Karpas-422 (cell line): ENCODE measurements around the gene CFAP43. TPM values are rescaled to one million over a fixed set of nuclear protein-coding genes. Genes with fewer than 3 reads are reported as not detected.

Experiments
- DNase-seq: peaks from one replicate; pipeline ENCODE4 v3.0.0-alpha.2; 2015
- H2AFZ ChIP-seq: fragments of 200-600 bp; sonication (generic); 2 replicates; pipeline ENCODE4 v1.6.1; 2014; ENCODE audit warnings: antibody characterized with exemption, low read length, mixed read lengths
- H3K27ac ChIP-seq: fragments of 200-600 bp; sonication (generic); 2 replicates; pipeline ENCODE4 v1.5.1; 2014; ENCODE audit warnings: mild to moderate bottlenecking, low read length, moderate library complexity
- H3K27me3 ChIP-seq: fragments of 200-600 bp; sonication (generic); 2 replicates; pipeline ENCODE4 v1.6.1; 2014; ENCODE audit warnings: low read length, mixed read lengths
- H3K36me3 ChIP-seq: fragments of 200-600 bp; sonication (generic); 2 replicates; pipeline ENCODE4 v1.6.1; 2014; ENCODE audit warnings: low read length, mixed read lengths; ENCODE audit not compliant: insufficient read depth
- H3K4me1 ChIP-seq: fragments of 200-600 bp; sonication (generic); 2 replicates; pipeline ENCODE4 v1.6.1; 2014; ENCODE audit warnings: mild to moderate bottlenecking, low read length, mixed read lengths
- H3K4me2 ChIP-seq: fragments of 200-600 bp; sonication (generic); 2 replicates; pipeline ENCODE4 v1.6.1; 2014; ENCODE audit warnings: low read length, low read depth, mild to moderate bottlenecking; ENCODE audit not compliant: poor library complexity, severe bottlenecking
- H3K4me3 ChIP-seq: fragments of 200-600 bp; sonication (generic); 2 replicates; pipeline ENCODE4 v1.5.1; 2014; ENCODE audit warnings: mild to moderate bottlenecking, antibody characterized with exemption, low read length, mixed read lengths
- H3K79me2 ChIP-seq: fragments of 200-600 bp; sonication (generic); 2 replicates; pipeline ENCODE4 v1.6.1; 2014; ENCODE audit warnings: mild to moderate bottlenecking, low read length, mixed read lengths
- H3K9ac ChIP-seq: fragments of 200-600 bp; sonication (generic); 2 replicates; pipeline ENCODE4 v1.6.0; 2014; ENCODE audit warnings: low read length
- H3K9me2 ChIP-seq: fragments of 200-600 bp; sonication (generic), shearing (Covaris generic); replicated peaks from 2 replicates; pipeline ENCODE4 v1.6.0; 2014; ENCODE audit warnings: mild to moderate bottlenecking, low read length, moderate library complexity; ENCODE audit not compliant: insufficient read depth
- H3K9me3 ChIP-seq: fragments of 300-700, 200-600 bp; sonication (generic); 2 replicates; pipeline ENCODE4 v1.6.1; 2014; ENCODE audit warnings: low read length, mixed read lengths
- H4K20me1 ChIP-seq: fragments of 200-600 bp; sonication (generic); 2 replicates; pipeline ENCODE4 v1.6.1; 2014; ENCODE audit warnings: mild to moderate bottlenecking, antibody characterized with exemption, low read length, low read depth; ENCODE audit not compliant: insufficient read depth
- total RNA-seq: library from RNA; depleted of rRNA; stranded (reverse); fragments of >200 nt; shearing (Covaris generic); gene quantifications from 2 replicates; pipeline ENCODE4 v1.2.3, GENCODE V29; 2014; ENCODE audit warnings: low replicate concordance

CFAP43 gene
- total RNA-seq, 1 experiment from 2014 or later = 0.07 TPM

DNA sequence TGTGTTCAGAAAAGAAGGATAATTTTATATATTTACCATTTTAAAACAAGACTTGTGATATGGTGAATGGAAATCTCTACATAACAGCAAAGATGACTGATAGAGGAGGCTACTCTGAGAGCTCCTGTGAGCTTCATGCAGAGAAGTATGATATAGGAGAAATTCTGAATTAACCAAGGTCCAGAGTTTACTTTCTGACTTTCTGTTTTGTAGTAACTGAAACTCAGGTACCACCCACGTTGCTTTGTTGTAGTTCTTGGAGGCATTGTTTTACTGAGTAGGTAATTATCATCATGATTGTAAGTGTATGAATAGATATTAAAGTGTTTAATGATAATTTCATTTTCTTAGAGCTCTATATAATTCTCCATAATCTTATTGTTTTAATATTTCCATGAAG, 128.2 kb downstream of the CFAP43 start:
- Histone ChIP-seq H3K36me3 (no peaks in the 10 kb centered on the region), H3K9me2 (no peaks in the 10 kb centered on the region), H3K9ac (no peak overlapping the region), H4K20me1 (no peaks in the 10 kb centered on the region), H3K79me2 (no peaks in the 10 kb centered on the region), H3K27ac (no peak overlapping the region), H3K27me3 (no peaks in the 10 kb centered on the region), H3K4me1 (no peaks in the 10 kb centered on the region), H3K9me3 (no peaks in the 10 kb centered on the region), H3K4me2 (no peak overlapping the region), H2AFZ (no peak overlapping the region), H3K4me3 (no peak overlapping the region)
- no peak for DNase-seq

DNA sequence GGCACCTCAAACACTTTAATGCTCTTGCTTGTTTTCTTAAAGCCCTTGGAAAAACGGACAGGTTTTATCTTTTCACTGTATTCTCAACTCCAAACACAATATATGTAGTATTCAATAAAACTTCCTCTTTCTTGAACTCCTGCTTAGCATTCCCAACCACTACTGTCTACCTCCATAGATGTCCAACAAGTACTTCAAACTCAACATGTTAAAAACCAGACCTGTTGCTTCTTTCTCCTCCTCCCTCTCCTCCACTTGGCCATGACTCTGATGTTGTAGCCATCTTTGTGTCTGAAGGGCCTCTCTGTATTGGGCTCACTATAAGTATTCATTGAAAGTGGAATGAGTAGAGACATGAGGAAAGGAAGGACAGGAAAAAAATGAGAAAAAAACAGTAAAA, 130.3 kb downstream of the CFAP43 start:
- Histone ChIP-seq H3K27me3 (no peaks in the 10 kb centered on the region), H3K4me2 (no peak overlapping the region), H3K79me2 (no peaks in the 10 kb centered on the region), H3K9ac (no peak overlapping the region), H4K20me1 (no peaks in the 10 kb centered on the region), H2AFZ (no peak overlapping the region), H3K36me3 (no peaks in the 10 kb centered on the region), H3K9me3 (0 out of 2 replicates have a peak, but pooled peaks cover 3% of the 10 kb centered on the region), H3K4me1 (no peaks in the 10 kb centered on the region), H3K9me2 (no peaks in the 10 kb centered on the region), H3K4me3 (no peak overlapping the region), H3K27ac (no peak overlapping the region)
- DNase-seq = no peak

DNA sequence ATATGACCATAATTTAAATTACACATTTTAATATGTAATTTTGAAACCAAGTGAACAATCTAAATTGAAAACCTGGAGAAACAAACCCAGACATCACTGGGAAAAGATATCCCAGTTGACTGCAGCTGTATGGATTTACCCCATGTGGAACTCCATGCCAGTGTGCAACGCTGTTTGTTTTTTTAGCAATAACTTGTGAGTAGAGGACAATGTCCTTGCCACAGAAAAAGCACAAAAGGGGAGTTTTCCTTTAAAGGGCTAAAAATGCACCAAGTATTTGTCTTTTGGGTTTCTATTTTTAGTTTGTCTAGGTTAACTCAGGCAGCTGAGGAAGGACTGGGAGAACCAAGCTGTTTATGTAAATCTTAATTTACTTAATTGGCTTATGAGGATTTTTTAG, 131.4 kb downstream of the CFAP43 start:
- Histone ChIP-seq H3K36me3 (no peaks in the 10 kb centered on the region), H3K9me3 (0 out of 2 replicates have a peak, but pooled peaks cover 4% of the 10 kb centered on the region), H3K27me3 (no peaks in the 10 kb centered on the region), H3K79me2 (no peaks in the 10 kb centered on the region), H3K27ac (no peak overlapping the region), H2AFZ (no peak overlapping the region), H4K20me1 (no peaks in the 10 kb centered on the region), H3K4me1 (no peaks in the 10 kb centered on the region), H3K9me2 (no peaks in the 10 kb centered on the region), H3K4me3 (no peak overlapping the region), H3K9ac (no peak overlapping the region), H3K4me2 (no peak overlapping the region)
- no peak for DNase-seq

DNA sequence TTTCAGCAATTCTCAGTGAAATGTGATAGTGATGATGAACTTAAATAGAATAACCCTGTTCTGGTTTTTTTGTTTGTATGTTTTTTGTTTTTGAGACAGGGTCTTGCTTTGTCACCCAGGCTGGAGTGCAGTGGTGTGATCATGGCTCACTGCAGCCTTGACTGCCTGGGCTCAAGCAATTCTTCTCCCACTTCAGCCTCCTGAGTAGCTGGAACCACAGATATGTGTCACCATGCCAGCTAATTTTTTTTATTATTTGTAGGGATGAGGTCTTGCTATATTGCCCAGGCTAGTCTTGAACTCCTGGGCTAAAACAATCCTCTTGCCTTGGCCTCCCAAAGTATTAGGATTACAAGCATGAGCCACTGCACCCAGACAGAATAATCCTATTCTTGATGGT, 132.2 kb downstream of the CFAP43 start:
- no peak for DNase-seq
- H3K27me3 ChIP-seq = no peaks in the 10 kb centered on the region
- H3K9me2 ChIP-seq = no peaks in the 10 kb centered on the region
- no peak overlapping the region for H3K27ac ChIP-seq
- H3K9ac ChIP-seq = no peak overlapping the region
- no peak overlapping the region for H3K4me3 ChIP-seq
- H3K79me2 ChIP-seq = no peaks in the 10 kb centered on the region
- H3K4me1 ChIP-seq = no peaks in the 10 kb centered on the region
- no peak overlapping the region for H3K4me2 ChIP-seq
- no peaks in the 10 kb centered on the region for H3K36me3 ChIP-seq
- no peaks in the 10 kb centered on the region for H4K20me1 ChIP-seq
- 0 out of 2 replicates have a peak, but pooled peaks cover 4% of the 10 kb centered on the region for H3K9me3 ChIP-seq
- H2AFZ ChIP-seq = no peak overlapping the region

DNA sequence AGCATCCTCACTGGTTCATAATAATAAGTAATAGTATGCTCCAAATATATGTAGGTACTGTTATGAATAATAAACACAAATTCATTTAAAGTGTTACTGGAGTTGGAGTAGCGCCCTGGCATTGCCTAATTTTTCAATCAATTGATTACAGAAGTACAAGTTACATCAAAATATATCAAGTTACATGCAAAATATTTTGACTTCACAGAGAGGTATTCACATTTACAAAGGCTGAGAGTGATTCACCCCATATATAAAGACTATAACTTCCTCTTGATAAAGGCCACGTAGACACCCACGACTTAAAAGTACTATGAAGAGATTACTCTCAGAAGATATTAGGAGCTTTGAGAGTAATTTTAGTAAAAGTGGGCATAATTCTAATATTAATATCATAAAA, 132.9 kb downstream of the CFAP43 start:
- Histone ChIP-seq H4K20me1 (no peaks in the 10 kb centered on the region), H3K9me3 (0 out of 2 replicates have a peak, but pooled peaks cover 4% of the 10 kb centered on the region), H3K9me2 (no peaks in the 10 kb centered on the region), H3K4me1 (no peaks in the 10 kb centered on the region), H3K4me2 (no peak overlapping the region), H3K4me3 (no peak overlapping the region), H3K9ac (no peak overlapping the region), H3K27me3 (no peaks in the 10 kb centered on the region), H3K36me3 (no peaks in the 10 kb centered on the region), H2AFZ (no peak overlapping the region), H3K79me2 (no peaks in the 10 kb centered on the region), H3K27ac (no peak overlapping the region)
- no peak for DNase-seq

DNA sequence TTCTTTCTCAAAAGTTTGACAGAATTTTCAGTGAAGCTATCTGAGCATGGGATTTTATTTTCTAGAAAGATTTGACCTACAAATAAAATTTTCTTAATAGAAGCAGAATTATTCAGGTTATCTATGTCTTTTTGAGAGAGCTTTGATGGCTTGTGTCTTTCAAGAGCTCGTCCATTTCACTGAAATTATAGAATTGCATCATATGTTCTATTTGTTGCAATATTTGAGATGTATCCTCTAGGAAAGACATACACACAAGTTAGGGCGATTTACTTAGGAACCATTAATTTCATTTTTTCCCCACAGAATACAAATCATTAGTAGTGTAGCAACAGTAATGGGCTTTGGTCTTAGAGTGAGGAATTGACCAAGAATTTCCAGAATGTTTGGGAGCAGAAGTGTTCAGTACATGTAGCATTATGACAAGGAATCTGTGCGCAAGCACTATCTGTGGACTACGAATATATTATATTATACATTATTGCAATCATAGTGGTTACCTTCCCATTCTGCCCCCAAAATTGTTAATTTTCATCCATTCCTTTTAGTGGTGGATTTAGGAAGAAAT, 133.7 kb downstream of the CFAP43 start:
- no peak overlapping the region for H3K27ac ChIP-seq
- H4K20me1 ChIP-seq = no peaks in the 10 kb centered on the region
- no peak for DNase-seq
- H3K4me2 ChIP-seq = no peak overlapping the region
- H3K4me1 ChIP-seq = no peaks in the 10 kb centered on the region
- 0 out of 2 replicates have a peak, but pooled peaks cover 4% of the 10 kb centered on the region for H3K9me3 ChIP-seq
- no peak overlapping the region for H3K4me3 ChIP-seq
- no peaks in the 10 kb centered on the region for H3K36me3 ChIP-seq
- H3K79me2 ChIP-seq = no peaks in the 10 kb centered on the region
- no peaks in the 10 kb centered on the region for H3K9me2 ChIP-seq
- no peak overlapping the region for H3K9ac ChIP-seq
- H3K27me3 ChIP-seq = no peaks in the 10 kb centered on the region
- no peak overlapping the region for H2AFZ ChIP-seq

DNA sequence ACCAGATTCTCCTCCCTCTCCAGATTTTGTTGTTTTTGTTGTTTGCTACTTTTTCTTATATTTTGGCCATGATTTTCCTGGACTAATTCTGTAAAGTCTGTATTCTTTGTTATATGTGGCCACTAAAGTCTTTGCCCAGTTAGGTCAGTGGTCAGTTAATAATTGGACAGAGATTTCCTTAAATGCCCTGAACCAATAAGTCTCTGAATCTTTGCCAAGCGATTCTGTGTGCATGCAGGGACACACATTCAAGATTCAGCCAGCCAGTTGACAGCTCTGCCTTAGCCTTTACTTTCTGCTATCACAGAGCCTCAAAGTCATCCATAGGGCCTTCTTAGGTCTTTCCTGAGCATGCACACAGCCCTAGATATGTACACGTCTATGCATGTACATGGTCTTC, 135.5 kb downstream of the CFAP43 start:
- H3K9me3 ChIP-seq = 0 out of 2 replicates have a peak, but pooled peaks cover 4% of the 10 kb centered on the region

DNA sequence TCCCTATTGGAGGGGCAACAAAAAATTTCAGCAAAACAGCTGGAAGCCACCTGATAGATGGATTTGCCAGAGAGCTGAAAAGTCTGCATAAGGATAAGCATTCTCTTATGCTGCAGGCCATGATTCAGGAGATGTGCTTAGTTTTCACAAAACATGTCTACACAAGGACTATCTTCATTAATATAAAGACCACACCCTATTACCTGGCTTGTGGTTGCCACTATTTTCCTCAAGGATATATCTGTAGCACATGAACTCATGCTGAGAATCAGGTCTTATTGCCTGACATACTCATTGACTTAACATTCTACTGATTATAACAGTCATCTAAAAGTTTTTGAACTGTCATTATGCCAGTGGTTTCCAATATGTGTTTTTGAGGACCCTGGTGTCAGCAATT, 139.4 kb downstream of the CFAP43 start:
- Histone ChIP-seq H4K20me1 (no peaks in the 10 kb centered on the region), H3K36me3 (no peaks in the 10 kb centered on the region), H3K4me3 (no peak overlapping the region), H3K4me2 (no peak overlapping the region), H3K27me3 (no peaks in the 10 kb centered on the region), H3K4me1 (no peaks in the 10 kb centered on the region), H2AFZ (no peak overlapping the region), H3K9ac (no peak overlapping the region), H3K79me2 (no peaks in the 10 kb centered on the region), H3K9me3 (0 out of 2 replicates have a peak, but pooled peaks cover 4% of the 10 kb centered on the region), H3K27ac (no peak overlapping the region), H3K9me2 (no peaks in the 10 kb centered on the region)
- no peak for DNase-seq

More for the DNA sequence above, 135.5 kb downstream of the CFAP43 start:
- no peak overlapping the region for H2AFZ ChIP-seq
- H3K4me1 ChIP-seq = no peaks in the 10 kb centered on the region
- no peaks in the 10 kb centered on the region for H3K79me2 ChIP-seq
- no peaks in the 10 kb centered on the region for H3K27me3 ChIP-seq
- H4K20me1 ChIP-seq = no peaks in the 10 kb centered on the region
- DNase-seq = no peak
- H3K4me2 ChIP-seq = no peak overlapping the region
- no peaks in the 10 kb centered on the region for H3K36me3 ChIP-seq
- H3K27ac ChIP-seq = no peak overlapping the region
- no peak overlapping the region for H3K9ac ChIP-seq
- H3K4me3 ChIP-seq = no peak overlapping the region
- H3K9me2 ChIP-seq = no peaks in the 10 kb centered on the region
